HG03066 (cell line): Measurements from ENCODE around the gene ZNF366.

Experiments
- ATAC-seq: cut with Tn5 transposase; IDR thresholded peaks from one replicate; pipeline ENCODE4 v1.9.1; 2021; ENCODE audit warnings: low read depth; ENCODE audit not compliant: unreplicated experiment

ZNF366 gene

GRCh38 chr5:72447751-72448150, 59.5 kb downstream of the ZNF366 start:
- no peak for ATAC-seq

- ATAC-seq = no peak
Observed at GRCh38 chr5:72445969-72446368, 61.2 kb downstream of the ZNF366 start.

- ATAC-seq = no peak
Observed at GRCh38 chr5:72443883-72444282, 63.3 kb downstream of the ZNF366 start.

- no peak for ATAC-seq
Observed at GRCh38 chr5:72441862-72442540, 65.2 kb downstream of the ZNF366 start.

GRCh38 chr5:72441094-72441723, 66.0 kb downstream of the ZNF366 start:
- ATAC-seq = no peak

GRCh38 chr5:72440207-72440638, 67.0 kb downstream of the ZNF366 start:
- peak; percentile 65 for ATAC-seq

- no peak for ATAC-seq
Observed at GRCh38 chr5:72439192-72439591, 68.0 kb downstream of the ZNF366 start.

GRCh38 chr5:72438141-72438540, 69.1 kb downstream of the ZNF366 start:
- no peak for ATAC-seq

- ATAC-seq = no peak
Observed at GRCh38 chr5:72436796-72437471, 70.3 kb downstream of the ZNF366 start.

- ATAC-seq = no peak
Observed at GRCh38 chr5:72434781-72435437, 72.3 kb downstream of the ZNF366 start.

GRCh38 chr5:72434056-72434780, 73.0 kb downstream of the ZNF366 start:
- no peak for ATAC-seq

GRCh38 chr5:72433522-72433921, 73.7 kb downstream of the ZNF366 start:
- ATAC-seq = no peak

- no peak for ATAC-seq
Observed at GRCh38 chr5:72428669-72429068, 78.5 kb downstream of the ZNF366 start.

- ATAC-seq = no peak
Observed at GRCh38 chr5:72427488-72428437, 79.4 kb downstream of the ZNF366 start.

GRCh38 chr5:72427016-72427415, 80.2 kb downstream of the ZNF366 start:
- ATAC-seq = no peak

GRCh38 chr5:72426019-72426418, 81.2 kb downstream of the ZNF366 start:
- ATAC-seq = no peak

- no peak for ATAC-seq
Observed at GRCh38 chr5:72418271-72418670, 88.9 kb downstream of the ZNF366 start.

- no peak for ATAC-seq
Observed at GRCh38 chr5:72417333-72418062, 89.7 kb downstream of the ZNF366 start.
